Natural killer cell treated with Interleukin-12 subunit alpha and Interleukin-12 subunit beta and Interleukin-15 and Interleukin-18, amount 100 ng/mL, for 72 hours (primary cell): ENCODE data around the gene DRG1. TPM values are rescaled to one million over a fixed set of nuclear protein-coding genes. Genes with fewer than 3 reads are reported as not detected.
"Not testable (repeated sequence)": the region's sequence is repeated elsewhere in the genome, so short reads cannot be mapped to it uniquely, and the experiment has no call there.

ENCODE experiments used
- ATAC-seq, 2 donors: fragments of 150-1000 bp; cut with Tn5 transposase in 1 of 2; sonication (Bioruptor Pico), chemical (Tn5 transposase) in 1 of 2; 2 replicates each; pipeline ENCODE4 v1.10.0; 2021
- DNase-seq: peaks from one replicate; pipeline ENCODE4 v3.0.0; 2022; ENCODE audit warnings: low spot score
- H3K27ac Mint-ChIP-seq, 2 donors: 1 replicate in 1 of 2; 2 replicates in 1 of 2; pipeline ENCODE4 v1.8.0; 2022; ENCODE audit warnings: mixed read lengths in 2 of 2, mild to moderate bottlenecking in 1 of 2, moderate library complexity in 1 of 2
- H3K27me3 Mint-ChIP-seq, 2 donors: 1 replicate in 1 of 2; 2 replicates in 1 of 2; pipeline ENCODE4 v1.8.0; 2022; ENCODE audit warnings: mixed read lengths in 2 of 2
- H3K36me3 Mint-ChIP-seq: one replicate; pipeline ENCODE4 v1.8.0; 2022; ENCODE audit warnings: mixed read lengths
- H3K4me1 Mint-ChIP-seq, 2 donors: 1 replicate in 1 of 2; 2 replicates in 1 of 2; pipeline ENCODE4 v1.8.0; 2022; ENCODE audit warnings: low read depth in 2 of 2, mixed read lengths in 2 of 2, mild to moderate bottlenecking in 1 of 2
- H3K4me3 Mint-ChIP-seq: one replicate; pipeline ENCODE4 v1.8.0; 2022; ENCODE audit warnings: mixed read lengths
- H3K9me3 Mint-ChIP-seq: 2 replicates; pipeline ENCODE4 v1.8.0; 2022; ENCODE audit warnings: mixed read lengths
- total RNA-seq, 2 donors: library from RNA; stranded (reverse); gene quantifications; one replicate each; pipeline ENCODE4 v1.2.3, GENCODE V29; 2022

The DRG1 gene, protein sequence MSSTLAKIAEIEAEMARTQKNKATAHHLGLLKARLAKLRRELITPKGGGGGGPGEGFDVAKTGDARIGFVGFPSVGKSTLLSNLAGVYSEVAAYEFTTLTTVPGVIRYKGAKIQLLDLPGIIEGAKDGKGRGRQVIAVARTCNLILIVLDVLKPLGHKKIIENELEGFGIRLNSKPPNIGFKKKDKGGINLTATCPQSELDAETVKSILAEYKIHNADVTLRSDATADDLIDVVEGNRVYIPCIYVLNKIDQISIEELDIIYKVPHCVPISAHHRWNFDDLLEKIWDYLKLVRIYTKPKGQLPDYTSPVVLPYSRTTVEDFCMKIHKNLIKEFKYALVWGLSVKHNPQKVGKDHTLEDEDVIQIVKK
- 100 to 1,000 TPM; 111 to 138 TPM for total RNA-seq

DNA sequence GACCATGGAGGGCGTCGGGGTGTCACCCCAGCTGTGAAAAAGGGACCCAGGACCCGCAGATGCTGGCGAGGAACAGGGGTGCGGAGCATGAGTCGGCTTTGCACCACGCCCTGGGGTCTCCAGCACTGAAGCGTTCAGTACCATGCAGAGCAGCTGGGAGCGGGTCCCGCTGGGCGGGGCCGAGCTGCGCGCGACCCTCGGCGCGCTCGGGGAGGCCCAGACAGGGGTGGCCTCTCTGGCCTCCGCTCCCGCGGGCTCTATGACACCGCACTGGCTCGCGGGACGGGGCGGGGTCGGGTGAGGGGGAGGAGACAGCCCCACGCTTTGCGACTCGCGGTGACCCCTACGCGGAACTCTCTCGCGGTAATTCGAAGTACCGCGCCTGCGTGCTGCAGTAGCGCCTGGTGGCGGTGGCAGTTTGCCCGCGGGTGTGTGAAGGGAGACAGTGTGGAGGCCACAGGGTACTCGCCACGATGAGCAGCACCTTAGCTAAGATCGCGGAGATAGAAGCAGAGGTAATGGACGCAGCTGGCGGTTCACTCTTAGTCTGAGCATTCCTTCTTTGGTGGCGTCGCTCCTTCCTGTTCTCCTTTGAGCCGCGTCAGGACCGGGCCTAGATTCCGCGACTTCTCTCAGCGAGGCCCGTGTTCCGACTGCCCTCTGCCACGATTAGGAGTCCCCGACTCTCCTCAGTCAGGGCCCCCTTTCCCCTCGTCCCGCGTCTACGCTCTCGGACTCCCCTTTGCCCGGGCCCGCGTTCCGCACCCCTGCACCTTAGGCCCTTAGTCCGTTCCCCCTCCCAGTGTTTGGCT lies at the start of gene DRG1:
DRG1 (plus strand) TSS at position 394 of the 812 bp plus-strand sequence; CDS start at position 474, 80 bp downstream.
- no peaks in the 10 kb centered on the region for H3K27me3 Mint-ChIP-seq
- H3K4me1 Mint-ChIP-seq, result peaks cover 19 to 22% of the 10 kb centered on the region in 2 donors
- H3K27ac Mint-ChIP-seq, result peak within 1 kb of the TSS; percentile 91 to 95
- H3K9me3 Mint-ChIP-seq, result no peaks in the 10 kb centered on the region
- H3K4me3 Mint-ChIP-seq, result peak within 1 kb of the TSS; percentile 98
- peaks cover 16% of the 10 kb centered on the region for H3K36me3 Mint-ChIP-seq
- DNase-seq (peak; percentile 98), ATAC-seq (peak; percentile 100)

- Mint-ChIP-seq H3K27me3 (no peaks in the 10 kb centered on the region), H3K4me3 (no peak overlapping the region), H3K36me3 (no peaks in the 10 kb centered on the region)
These were observed 49.4 kb upstream of the DRG1 start for GRCh38 chr22:31349960-31350359.

DNA sequence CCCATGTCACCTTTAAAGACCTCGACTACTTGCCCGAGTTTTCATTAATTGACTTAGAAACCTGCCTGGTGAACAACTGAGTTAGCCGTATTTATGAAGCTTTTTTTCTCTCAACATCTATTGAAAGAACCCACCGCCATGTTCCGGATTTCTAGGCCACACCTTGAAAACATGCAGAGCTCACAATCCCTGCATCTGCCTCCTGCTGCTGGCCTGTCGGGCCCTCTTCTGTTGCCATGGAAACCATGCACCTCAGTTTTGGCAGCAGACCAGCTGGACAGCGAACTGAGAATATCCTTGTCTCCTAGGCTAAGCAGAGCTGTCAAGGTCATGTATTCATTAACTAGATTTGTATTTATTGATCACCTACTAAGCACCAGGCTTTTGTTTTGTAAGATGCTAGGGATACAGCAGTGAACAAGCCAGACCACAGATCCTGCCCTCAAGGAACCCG lies 49.0 kb upstream of the DRG1 start:
- no peaks in the 10 kb centered on the region for H3K9me3 Mint-ChIP-seq
- DNase-seq (no peak), ATAC-seq (no peak)
- H3K27me3 Mint-ChIP-seq, result no peaks in the 10 kb centered on the region
- no peaks in the 10 kb centered on the region for H3K36me3 Mint-ChIP-seq
- H3K4me1 Mint-ChIP-seq, result peaks cover 3 to 6% of the 10 kb centered on the region in 2 donors
- H3K27ac Mint-ChIP-seq, result no peak overlapping the region
- no peak overlapping the region for H3K4me3 Mint-ChIP-seq

More at GRCh38 chr22:31349960-31350359, 49.4 kb upstream of the DRG1 start:
- no peak for DNase-seq
- Mint-ChIP-seq H3K4me1 (peaks cover 3 to 8% of the 10 kb centered on the region in 2 donors), H3K27ac (no peak overlapping the region), H3K9me3 (no peaks in the 10 kb centered on the region)
- ATAC-seq, result no peak

GRCh38 chr22:31354515-31354914 lies 44.9 kb upstream of the DRG1 start:
- Mint-ChIP-seq H3K4me1 (no peaks in the 10 kb centered on the region), H3K27me3 (peaks cover 0 to 7% of the 10 kb centered on the region in 2 donors), H3K36me3 (no peaks in the 10 kb centered on the region), H3K4me3 (no peak overlapping the region), H3K9me3 (no peaks in the 10 kb centered on the region), H3K27ac (no peak overlapping the region)
- ATAC-seq, result no peak
- no peak for DNase-seq

GRCh38 chr22:31360029-31360428 lies 39.4 kb upstream of the DRG1 start:
- no peak overlapping the region for H3K4me3 Mint-ChIP-seq
- H3K4me1 Mint-ChIP-seq, result no peaks in the 10 kb centered on the region
- no peak for DNase-seq
- no peak overlapping the region for H3K27ac Mint-ChIP-seq
- H3K9me3 Mint-ChIP-seq, result no peaks in the 10 kb centered on the region
- H3K36me3 Mint-ChIP-seq, result no peaks in the 10 kb centered on the region
- no peak for ATAC-seq
- H3K27me3 Mint-ChIP-seq, result peaks cover 0 to 7% of the 10 kb centered on the region in 2 donors

DNA sequence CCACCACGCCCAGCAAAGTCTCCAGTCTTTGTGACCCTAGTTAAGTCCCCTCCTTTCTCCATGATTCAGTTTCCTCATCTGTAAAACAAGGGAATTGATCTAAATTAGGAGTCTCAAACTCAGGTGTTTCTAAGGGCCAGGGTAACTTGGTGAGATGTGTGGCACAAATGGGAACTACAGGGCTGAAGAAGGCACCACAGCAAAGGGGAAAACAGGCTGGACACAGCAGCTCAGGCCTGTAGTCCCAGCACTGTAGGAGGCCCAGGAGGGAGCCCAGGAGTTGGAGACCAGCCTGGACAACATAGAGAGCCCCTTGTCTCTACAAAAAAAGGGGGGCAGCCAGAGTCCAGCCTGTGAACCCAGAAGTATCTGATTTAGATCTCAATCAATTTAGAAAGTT lies 37.7 kb upstream of the DRG1 start:
- DNase-seq (no peak), ATAC-seq (no peak)
- H3K27ac Mint-ChIP-seq, result no peak overlapping the region
- no peaks in the 10 kb centered on the region for H3K27me3 Mint-ChIP-seq
- H3K4me3 Mint-ChIP-seq, result no peak overlapping the region
- no peaks in the 10 kb centered on the region for H3K36me3 Mint-ChIP-seq
- no peaks in the 10 kb centered on the region for H3K4me1 Mint-ChIP-seq
- no peaks in the 10 kb centered on the region for H3K9me3 Mint-ChIP-seq

DNA sequence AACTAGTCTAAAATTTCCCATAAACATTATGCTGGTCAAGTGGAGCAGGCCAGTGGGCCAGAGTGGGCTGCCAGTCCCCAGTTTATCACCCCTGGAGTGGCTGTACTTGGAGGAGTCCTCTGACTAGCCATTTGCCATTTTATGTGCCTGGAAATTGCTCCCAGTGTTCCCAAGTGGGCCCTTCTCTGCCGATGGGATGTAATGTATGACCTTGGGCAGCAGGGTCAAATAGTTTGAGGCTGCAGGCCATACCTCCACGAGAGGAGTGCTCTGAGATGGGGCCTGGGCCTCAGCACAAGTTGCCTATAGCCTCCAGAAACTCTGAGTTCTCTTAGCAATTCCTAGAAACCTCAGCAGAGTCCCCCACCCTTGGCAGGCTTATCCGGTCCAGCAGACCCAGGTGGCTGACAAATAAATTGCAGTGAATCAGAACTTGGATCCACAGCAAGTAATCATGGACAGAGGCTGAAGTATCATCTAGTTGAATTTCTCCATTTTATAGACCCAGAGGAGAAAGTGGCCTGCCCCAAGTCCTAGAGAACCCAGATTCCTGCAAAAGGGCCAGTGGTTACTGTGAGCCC lies 35.4 kb upstream of the DRG1 start:
- Mint-ChIP-seq H3K27me3 (no peaks in the 10 kb centered on the region), H3K9me3 (no peaks in the 10 kb centered on the region), H3K27ac (no peak overlapping the region), H3K36me3 (no peaks in the 10 kb centered on the region), H3K4me3 (no peak overlapping the region), H3K4me1 (no peaks in the 10 kb centered on the region)
- DNase-seq, result no peak
- no peak for ATAC-seq

GRCh38 chr22:31367426-31367825 lies 32.0 kb upstream of the DRG1 start:
- no peak overlapping the region for H3K4me3 Mint-ChIP-seq
- no peaks in the 10 kb centered on the region for H3K27me3 Mint-ChIP-seq
- H3K9me3 Mint-ChIP-seq, result no peaks in the 10 kb centered on the region

GRCh38 chr22:31377612-31378011 lies 21.8 kb upstream of the DRG1 start:
- Mint-ChIP-seq H3K27ac (no peak overlapping the region), H3K4me1 (no peaks in the 10 kb centered on the region), H3K9me3 (no peaks in the 10 kb centered on the region), H3K27me3 (no peaks in the 10 kb centered on the region), H3K4me3 (no peak overlapping the region), H3K36me3 (no peaks in the 10 kb centered on the region)
- DNase-seq, result no peak
- no peak for ATAC-seq

More at GRCh38 chr22:31367426-31367825, 32.0 kb upstream of the DRG1 start:
- Mint-ChIP-seq H3K36me3 (no peaks in the 10 kb centered on the region), H3K27ac (no peak overlapping the region), H3K4me1 (no peaks in the 10 kb centered on the region)
- DNase-seq, result no peak
- ATAC-seq, result no peak

GRCh38 chr22:31378123-31378522 lies 21.3 kb upstream of the DRG1 start:
- Mint-ChIP-seq H3K4me1 (no peaks in the 10 kb centered on the region), H3K36me3 (no peaks in the 10 kb centered on the region), H3K4me3 (no peak overlapping the region), H3K9me3 (no peaks in the 10 kb centered on the region), H3K27me3 (no peaks in the 10 kb centered on the region), H3K27ac (no peak overlapping the region)
- ATAC-seq (no peak), DNase-seq (no peak)

DNA sequence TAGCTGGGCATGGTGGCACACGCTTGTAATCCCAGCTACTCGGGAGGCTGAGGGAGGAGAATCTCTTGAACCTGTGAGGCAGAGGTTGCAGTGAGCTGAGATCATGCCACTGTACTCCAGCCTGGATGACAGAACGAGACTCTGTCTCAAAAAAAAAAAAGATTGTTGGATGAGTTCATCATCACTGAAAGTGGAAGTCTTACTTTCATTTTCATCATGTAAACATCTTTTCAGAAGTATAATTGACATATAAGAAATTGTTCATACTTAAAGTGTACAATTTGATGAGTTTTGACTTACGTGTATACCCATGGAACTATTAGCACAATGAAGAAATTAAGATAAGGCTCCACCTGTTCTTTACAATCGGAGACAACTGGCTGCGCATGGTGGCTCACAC lies 20.8 kb upstream of the DRG1 start:
- H3K4me1 Mint-ChIP-seq, H3K9me3 Mint-ChIP-seq, H3K27ac Mint-ChIP-seq, H3K4me3 Mint-ChIP-seq, H3K36me3 Mint-ChIP-seq, ATAC-seq, DNase-seq, H3K27me3 Mint-ChIP-seq: not testable (repeated sequence)

- H3K4me3 Mint-ChIP-seq, result no peak overlapping the region
- H3K9me3 Mint-ChIP-seq, result no peaks in the 10 kb centered on the region
- no peak overlapping the region for H3K27ac Mint-ChIP-seq
- no peaks in the 10 kb centered on the region for H3K4me1 Mint-ChIP-seq
- no peaks in the 10 kb centered on the region for H3K27me3 Mint-ChIP-seq
- H3K36me3 Mint-ChIP-seq, result peaks cover 6% of the 10 kb centered on the region
- DNase-seq (no peak), ATAC-seq (no peak)
These were observed 5.5 kb upstream of the DRG1 start for GRCh38 chr22:31393893-31394292.

DNA sequence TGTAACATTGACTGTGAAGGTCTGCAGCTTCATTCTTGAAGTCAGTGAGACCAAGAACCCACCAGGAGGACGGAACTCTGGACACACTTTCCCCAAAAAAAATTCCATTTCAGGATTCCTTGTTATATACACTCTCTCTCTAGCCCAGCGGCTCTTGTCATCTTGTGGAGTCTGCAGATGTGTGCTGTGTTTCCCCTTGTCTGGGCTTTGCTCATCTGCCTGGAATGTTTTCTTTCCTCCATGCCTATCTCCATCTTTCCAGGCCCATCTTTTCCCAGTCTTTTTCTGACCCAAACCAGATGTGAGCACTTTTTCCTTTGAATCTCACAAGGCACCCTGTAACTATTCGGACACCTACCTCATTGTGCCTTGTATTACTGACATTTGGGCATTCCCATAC lies 5.1 kb upstream of the DRG1 start:
- no peak for DNase-seq
- H3K27ac Mint-ChIP-seq, result no peak overlapping the region
- peaks cover 6% of the 10 kb centered on the region for H3K36me3 Mint-ChIP-seq
- ATAC-seq, result no peak
- H3K4me1 Mint-ChIP-seq, result no peaks in the 10 kb centered on the region
- H3K4me3 Mint-ChIP-seq, result no peak overlapping the region
- no peaks in the 10 kb centered on the region for H3K9me3 Mint-ChIP-seq
- H3K27me3 Mint-ChIP-seq, result no peaks in the 10 kb centered on the region

DNA sequence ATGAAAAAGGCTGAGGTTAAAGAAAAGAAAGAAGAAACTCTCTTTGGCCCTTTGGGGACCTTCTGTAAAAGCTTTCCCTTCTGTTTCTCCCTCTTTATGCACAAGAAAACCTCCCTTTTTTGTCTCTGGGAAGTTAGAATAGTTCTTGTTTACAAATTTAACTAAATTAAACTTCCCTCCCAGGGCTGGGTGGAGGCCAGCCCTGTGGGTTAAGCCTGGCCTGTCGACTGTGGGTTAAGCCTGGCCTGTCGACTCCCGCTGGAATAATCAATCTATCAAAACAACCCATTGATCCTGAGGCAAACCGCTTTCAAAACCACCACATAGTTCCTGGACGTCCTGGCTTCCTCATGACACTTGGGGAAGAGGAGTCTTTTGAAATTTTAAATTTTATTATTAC lies 1.2 kb upstream of the DRG1 start:
- H3K4me1 Mint-ChIP-seq, result peaks cover 13 to 18% of the 10 kb centered on the region in 2 donors
- peaks cover 19% of the 10 kb centered on the region for H3K36me3 Mint-ChIP-seq
- DNase-seq, result no peak
- H3K9me3 Mint-ChIP-seq, result no peaks in the 10 kb centered on the region
- H3K27ac Mint-ChIP-seq, result peak overlapping the region in 1 of 2 donors; percentile 91
- no peak for ATAC-seq
- no peaks in the 10 kb centered on the region for H3K27me3 Mint-ChIP-seq
- no peak overlapping the region for H3K4me3 Mint-ChIP-seq
